ENCODE results near the gene LANCL3.
"Not testable (repeated sequence)": the region's sequence is repeated elsewhere in the genome, so short reads cannot be mapped to it uniquely, and the experiment has no call there.

Gene LANCL3

GRCh38 chrX:37638047-37638446, 66.6 kb downstream of the LANCL3 start:
- no peak for DNase-seq

DNA sequence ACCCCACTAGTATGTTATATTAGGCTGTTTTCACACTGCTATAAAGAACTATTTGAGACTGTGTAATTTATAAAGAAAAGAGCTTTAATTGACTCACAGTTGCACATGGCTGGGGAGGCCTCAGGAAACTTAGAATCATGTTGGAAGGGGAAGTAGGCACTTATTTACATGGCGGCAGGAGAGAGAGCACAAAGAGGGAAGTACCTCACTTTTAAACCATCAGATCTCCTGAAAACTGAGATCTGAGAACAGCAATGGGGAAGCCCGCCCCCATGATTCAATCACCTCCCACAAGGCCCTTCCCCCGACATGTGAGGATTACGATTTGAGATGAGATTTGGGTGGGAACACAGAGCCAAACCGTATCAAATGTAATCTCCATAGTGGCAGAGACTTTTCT, 68.7 kb downstream of the LANCL3 start:
- DNase-seq: no peak

DNA sequence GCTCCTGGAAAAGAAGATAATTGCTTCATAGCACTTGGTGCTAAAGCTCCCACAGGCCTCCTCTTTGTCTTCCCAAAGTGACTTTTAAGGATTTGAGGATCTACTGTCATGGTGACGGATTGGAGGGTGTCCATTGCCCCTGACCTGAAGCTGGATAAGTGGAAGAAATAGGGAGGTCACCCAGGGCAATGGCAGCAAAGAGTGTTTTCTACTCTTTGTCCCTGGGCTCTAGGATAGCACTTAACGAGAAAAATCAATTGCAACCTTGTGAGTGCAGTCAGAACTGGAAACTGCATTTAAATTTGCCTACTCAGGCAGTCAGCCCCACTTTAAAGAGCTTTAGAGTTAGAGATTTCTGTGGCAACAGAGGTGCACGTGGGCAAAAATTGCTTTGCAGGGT, 70.4 kb downstream of the LANCL3 start:
- DNase-seq: no peak

DNA sequence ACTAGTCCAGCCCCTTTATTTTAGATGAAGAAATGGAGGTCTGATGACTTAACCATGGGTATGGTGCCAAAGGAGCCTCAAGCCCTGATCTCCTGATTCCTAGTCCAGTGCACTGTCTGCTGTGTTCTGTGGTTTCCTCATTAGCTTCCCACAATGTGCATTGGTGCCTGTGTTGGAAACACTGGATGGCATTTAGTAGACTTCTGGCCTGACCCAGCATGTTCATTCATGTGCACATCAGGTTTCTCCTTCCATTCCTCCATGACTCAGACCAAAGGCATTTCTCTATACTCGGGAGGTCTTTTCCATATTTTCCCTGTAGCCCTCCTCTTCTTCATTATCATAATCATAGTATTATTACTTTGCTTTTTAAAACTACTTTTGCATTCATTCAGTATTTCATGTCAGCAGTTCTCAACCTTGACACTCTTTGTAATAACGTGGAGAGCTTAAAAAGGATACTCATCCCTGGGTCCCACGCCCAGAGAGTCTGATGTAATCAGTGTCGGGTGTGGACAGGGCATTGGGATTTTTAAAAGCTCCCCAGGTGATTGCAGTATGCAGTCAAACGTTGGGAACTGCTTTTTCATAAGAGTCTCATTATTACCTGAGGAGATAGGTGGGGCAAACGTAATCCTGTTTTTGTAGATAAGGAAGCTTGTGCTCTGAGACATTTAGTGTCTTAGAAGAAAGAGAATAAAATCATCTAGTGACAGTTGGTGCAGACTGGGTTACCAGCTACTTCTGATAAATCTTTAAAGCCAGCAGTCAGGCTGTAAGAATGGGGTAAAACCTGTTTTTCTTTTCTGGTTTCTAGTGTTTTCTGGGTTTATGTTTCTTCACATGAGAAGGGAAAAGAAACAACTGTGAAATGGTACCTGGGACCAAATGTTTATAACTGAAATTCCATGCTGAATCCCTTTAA, 73.2 kb downstream of the LANCL3 start:
- DNase-seq: no peak

DNA sequence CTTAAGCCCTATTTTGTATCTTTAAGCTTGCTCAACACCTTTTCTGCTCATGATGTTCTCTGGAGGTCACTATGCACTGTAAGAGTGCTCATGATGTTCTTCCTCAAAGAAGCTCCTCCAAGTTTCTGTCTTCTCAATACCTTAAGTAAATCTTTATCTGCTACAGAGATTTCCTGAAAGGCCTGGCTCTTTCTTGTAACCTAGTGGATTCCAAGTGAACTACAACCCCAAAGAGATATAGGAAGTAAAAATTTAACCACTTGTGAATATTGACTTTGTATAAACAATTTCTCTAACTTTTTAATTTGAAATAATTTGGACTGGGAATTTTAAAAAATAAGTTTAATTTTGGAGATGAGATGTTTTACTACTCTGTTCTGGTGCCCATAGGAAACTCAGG, 74.8 kb downstream of the LANCL3 start:
- DNase-seq: no peak

GRCh38 chrX:37650879-37651278, 79.4 kb downstream of the LANCL3 start:
- DNase-seq: not testable (repeated sequence)

GRCh38 chrX:37651921-37652452, 80.5 kb downstream of the LANCL3 start:
- DNase-seq: no peak

DNA sequence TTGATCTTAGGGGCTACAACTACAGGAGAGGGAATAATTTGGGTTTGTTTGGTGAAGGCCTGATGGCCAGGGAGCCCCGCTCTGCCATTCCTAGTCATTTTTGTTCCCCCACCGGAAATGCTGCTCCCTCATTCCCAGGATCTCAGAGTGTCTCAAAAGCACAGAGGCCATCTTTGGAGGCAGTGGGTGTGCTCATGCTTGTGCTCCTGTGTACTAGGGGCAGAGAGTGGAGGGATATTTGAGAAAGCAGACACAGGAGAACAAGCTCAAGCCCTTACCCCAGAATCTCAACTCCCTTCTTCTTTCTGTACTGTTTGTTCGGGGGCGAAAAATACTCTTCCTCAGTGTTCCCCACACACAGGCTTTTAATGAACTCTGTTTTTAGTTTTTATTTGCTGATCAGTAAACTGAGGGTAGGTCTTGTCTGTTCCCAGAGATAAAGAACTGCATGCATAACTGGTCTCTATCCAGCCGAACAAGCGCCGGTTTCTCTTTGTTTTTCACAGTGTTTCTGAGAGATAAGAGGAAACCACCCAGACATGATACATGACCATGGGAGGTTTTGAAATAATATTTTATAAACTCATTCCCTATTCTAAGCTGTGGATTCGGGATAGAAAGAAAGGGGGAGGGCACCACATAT, 81.2 kb downstream of the LANCL3 start:
- DNase-seq: no peak

DNA sequence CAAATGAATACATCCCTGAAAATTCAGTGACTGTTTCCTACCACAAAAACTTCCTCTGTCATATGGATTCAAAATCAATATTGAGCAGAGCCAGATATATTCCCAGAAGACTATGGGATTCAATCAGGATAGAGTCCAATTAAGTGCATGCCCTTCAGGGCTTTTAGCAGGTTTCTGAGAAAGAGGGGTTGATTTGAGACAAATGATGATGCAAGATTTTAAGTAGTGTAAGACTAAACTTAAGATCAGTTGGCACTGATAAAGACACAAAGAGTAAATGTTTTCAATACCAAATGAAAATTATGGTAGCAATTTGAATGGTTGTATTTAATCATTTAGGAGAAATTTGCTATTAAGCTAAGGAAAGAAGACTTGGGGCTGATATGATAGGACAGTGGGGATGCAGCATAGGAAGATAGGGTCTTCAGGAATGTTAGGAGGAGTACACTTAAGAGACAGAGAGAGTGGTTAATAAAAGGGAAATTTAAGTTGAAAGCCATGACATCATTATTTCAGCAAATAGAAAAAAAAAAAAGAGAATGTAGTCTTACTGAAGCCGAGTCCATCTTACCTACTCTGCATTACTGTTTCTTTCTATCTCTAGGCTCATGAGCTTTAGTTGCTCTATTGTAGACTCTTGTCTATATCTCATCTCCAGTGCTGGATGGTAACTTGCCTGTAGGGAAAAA, 82.1 kb downstream of the LANCL3 start:
- DNase-seq: no peak

DNA sequence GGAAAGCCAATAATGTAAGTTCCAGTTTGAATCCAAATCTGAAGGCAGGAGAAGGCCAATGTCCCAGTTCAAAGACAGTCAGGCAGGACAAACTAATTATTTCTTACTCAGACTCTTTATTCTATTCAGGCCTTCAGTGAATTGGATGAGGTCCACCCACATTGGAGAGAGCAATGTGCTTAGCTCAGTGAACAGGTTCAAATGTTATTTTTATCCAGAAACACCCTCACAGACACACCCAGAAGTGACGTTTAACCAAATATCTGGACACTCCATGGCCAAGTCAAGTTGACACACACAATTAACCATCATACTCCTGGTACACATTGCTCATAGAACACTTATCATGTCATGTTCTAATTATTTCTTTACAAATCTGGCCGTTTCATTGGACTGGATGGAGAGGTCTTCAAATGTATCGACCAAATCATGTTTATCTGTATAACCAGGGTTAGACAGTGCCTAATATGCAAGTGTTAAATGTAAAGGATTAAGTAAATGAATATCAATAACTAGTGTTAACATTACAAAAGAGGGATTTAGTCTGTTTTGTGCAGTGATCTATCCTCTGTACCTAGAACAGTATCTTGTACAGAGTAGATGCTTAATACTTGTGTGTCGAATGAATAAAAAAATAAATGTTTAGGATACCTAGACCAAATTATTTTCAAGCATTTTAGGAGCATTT, 87.0 kb downstream of the LANCL3 start:
- no peak for DNase-seq

DNA sequence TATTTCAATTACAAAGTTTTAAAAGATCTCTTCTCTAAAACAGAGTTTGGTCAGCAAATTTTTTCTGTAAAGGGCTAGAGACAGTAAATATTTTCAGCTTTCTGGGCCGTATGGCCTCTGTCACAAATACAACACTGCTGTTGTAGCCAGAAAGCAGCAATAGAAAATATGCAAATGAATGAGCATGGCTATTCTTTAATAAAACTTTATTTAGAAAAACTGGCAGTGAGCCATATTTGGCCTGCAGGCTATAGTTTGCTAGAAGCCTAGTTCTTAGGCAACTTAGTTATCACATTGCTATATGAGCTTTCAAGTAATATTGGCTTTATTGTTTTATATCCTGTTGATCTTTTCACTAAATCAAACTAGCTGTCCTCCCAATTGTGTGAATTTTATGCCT, 87.6 kb downstream of the LANCL3 start:
- DNase-seq: no peak

- DNase-seq: no peak
Observed at GRCh38 chrX:37662181-37662580, 90.7 kb downstream of the LANCL3 start.

- DNase-seq: no peak
Observed at GRCh38 chrX:37666516-37666915, 95.1 kb downstream of the LANCL3 start.

DNA sequence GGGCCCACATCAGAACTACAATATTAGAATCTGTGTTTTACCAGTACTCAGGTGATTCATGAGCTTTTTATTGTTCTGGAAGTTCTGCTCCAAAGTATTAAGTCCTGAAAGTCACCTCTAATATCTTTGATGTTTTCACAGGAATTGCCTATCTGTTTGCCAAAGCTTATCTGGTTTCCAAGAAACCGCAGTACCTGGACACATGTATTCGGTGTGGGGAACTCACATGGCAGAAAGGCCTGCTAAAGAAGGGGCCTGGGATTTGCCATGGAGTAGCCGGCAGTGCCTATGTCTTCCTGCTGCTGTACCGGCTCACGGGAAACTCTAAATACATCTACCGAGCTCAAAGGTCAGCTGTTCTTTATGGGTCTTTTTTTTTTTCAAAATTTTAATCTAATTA, 95.7 kb downstream of the LANCL3 start:
- DNase-seq: no peak

DNA sequence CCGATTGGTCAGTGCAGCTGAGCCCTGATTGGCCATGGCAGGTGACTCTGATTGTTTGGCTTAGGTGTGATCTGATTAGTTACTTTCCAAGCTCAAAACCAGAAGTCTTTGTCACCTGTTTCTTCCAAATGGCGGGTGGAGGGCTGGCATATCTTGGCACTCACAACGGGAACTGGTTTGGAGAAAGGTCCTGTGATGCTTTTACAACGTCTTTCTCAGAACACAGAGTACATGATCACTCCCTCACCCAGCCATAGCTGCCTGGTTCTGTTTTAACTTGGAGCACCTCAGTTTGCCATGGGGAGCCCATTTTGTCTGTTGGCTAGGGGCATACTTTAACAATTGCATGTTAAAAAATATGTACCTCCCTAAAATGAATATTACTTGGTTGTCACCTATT, 101.1 kb downstream of the LANCL3 start:
- no peak for DNase-seq

DNA sequence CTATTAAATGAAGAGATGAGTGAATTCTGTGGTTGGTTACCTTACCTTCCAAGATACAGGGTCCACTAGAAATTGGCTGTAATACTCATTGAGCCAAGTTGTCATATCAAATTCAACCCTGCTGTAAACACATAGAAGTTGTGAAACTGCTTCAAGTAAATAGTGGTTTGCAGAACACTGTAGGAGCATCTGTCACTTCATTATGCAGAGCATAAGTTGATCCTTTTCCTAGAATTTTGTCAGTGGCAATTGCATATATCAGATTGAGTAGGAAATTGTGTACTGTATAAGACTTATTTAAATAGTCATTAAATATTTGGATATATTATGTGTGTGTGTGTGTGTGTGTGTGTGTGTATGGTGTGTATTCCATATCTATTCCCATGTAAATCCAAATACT, 105.3 kb downstream of the LANCL3 start:
- no peak for DNase-seq

- no peak for DNase-seq
Observed at GRCh38 chrX:37677243-37677642, 105.8 kb downstream of the LANCL3 start.

GRCh38 chrX:37677765-37678164, 106.3 kb downstream of the LANCL3 start:
- no peak for DNase-seq

- DNase-seq: no peak
Observed at GRCh38 chrX:37678574-37678973, 107.1 kb downstream of the LANCL3 start.

DNA sequence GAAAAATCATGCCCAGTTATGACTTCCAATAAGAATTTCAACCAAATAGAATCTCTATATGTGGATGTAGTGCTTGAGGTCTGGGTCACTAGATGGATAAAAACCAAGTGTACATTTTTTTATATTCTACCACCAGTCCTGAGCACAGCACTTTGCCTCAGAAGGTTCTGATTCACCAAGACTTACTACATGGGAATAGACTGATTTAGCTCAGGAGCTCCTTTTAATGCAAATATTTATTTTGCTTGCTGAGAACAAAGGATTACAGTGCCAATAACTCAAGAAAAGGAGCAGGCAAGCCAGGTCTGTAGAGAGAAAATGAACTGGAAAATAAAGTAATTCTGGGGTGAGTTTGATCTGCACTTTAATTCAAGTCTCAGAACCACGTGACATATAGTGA, 107.8 kb downstream of the LANCL3 start:
- DNase-seq: no peak

DNA sequence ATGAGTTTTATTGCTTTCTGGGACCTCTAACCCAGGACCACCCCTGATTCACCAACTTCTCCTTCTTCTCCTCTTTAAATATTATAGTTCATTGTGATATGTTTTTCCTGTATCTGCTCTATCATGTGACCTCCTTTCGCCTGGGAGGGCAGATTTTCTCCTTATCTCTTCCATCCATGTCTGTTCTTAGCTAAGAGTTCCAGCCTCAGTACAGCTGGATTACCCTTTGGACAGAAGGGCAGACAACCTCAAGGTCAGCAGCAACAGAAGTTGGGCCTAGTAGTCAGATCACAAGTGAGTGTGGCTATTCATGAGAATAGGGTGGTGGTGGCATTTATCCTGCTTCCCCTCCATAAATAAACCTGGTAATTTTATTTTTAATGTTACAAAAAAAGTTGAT, 108.4 kb downstream of the LANCL3 start:
- no peak for DNase-seq

DNA sequence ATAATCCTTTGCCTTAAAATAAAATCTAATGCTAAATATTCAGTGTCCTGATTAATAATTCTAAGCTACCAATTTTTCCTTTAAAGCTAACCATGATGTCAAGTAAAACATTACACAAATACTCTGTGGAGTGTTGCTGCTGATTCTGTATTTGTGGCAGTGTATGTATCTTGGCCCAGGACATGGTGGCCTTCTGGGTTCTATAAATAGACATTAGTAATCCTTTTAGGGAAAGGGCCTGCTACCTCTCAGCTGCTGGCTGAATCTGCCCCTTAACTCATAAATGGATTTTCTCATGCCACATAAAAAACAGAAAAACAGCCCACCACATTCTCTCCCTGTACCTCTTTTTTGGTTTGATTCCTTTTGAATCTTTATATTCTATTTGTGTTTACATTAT, 113.0 kb downstream of the LANCL3 start:
- DNase-seq: no peak

DNA sequence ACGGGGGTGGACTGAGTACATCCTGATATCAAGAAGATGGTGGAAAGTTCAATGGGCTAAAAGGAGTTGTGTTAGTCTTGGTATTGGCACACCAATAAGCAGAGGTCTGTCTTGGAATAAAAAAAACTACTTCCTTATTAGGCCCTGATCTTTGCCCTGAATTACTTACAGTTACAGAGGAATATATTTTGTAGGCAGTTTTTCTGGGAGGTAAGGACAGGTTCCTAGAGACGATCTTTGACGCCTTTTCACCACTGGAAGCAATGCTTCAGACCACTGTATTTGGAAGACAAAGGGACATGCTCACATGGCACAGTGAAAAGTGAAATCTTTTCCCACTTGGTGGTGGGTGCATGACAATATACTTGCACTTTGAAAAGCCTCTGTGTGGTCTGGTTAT, 113.5 kb downstream of the LANCL3 start:
- DNase-seq: no peak

Measured in CD4-positive, alpha-beta T cell treated with Interleukin-4 for 1 hour (primary cell).